ENCODE measurements around the gene ZNF724. TPM values are rescaled to one million over a fixed set of nuclear protein-coding genes. Genes with fewer than 3 reads are reported as not detected.

Gene ZNF724
- total RNA-seq, 1 experiment from 2014 or later, result 8.2 TPM

GRCh38 chr19:23262920-23263319, 12.7 kb upstream of the ZNF724 start:
- Mint-ChIP-seq H3K27ac (ENCODE audit: unreplicated experiment) (no peak overlapping the region), H3K4me1 (ENCODE audit: low read depth, unreplicated experiment) (no peaks in the 10 kb centered on the region), H3K27me3 (ENCODE audit: unreplicated experiment) (no peaks in the 10 kb centered on the region), H3K36me3 (ENCODE audit: insufficient read depth, unreplicated experiment) (peaks cover 5% of the 10 kb centered on the region), H3K4me3 (ENCODE audit: low read depth, unreplicated experiment) (no peak overlapping the region), H3K9me3 (ENCODE audit: low read depth, unreplicated experiment) (peaks cover 2% of the 10 kb centered on the region)
- intact Hi-C loops (cut with micrococcal nuclease; ENCODE audit: unreplicated experiment), result no loop called here
- no peak for DNase-seq
- CTCF ChIA-PET, result no interaction called here
- no peak for TF ChIP-seq CTCF (IDR thresholded peaks at IDR 0.05; ENCODE audit: unreplicated experiment)
- BruUV-seq (replicated peaks), result no TSS peak

- CTCF ChIA-PET, result no interaction called here
- no peak for TF ChIP-seq CTCF (IDR thresholded peaks at IDR 0.05; ENCODE audit: unreplicated experiment)
- Mint-ChIP-seq H3K27me3 (ENCODE audit: unreplicated experiment) (no peaks in the 10 kb centered on the region), H3K9me3 (ENCODE audit: low read depth, unreplicated experiment) (no peaks in the 10 kb centered on the region), H3K4me1 (ENCODE audit: low read depth, unreplicated experiment) (no peaks in the 10 kb centered on the region), H3K27ac (ENCODE audit: unreplicated experiment) (no peak overlapping the region), H3K4me3 (ENCODE audit: low read depth, unreplicated experiment) (no peak overlapping the region), H3K36me3 (ENCODE audit: insufficient read depth, unreplicated experiment) (no peaks in the 10 kb centered on the region)
- intact Hi-C loops (cut with micrococcal nuclease; ENCODE audit: unreplicated experiment), result no loop called here
- DNase-seq, result no peak
- BruUV-seq (replicated peaks), result no TSS peak
Measured at GRCh38 chr19:23261496-23262020, 11.4 kb upstream of the ZNF724 start.

- Mint-ChIP-seq H3K36me3 (ENCODE audit: insufficient read depth, unreplicated experiment) (no peaks in the 10 kb centered on the region), H3K27me3 (ENCODE audit: unreplicated experiment) (no peaks in the 10 kb centered on the region), H3K27ac (ENCODE audit: unreplicated experiment) (no peak overlapping the region), H3K9me3 (ENCODE audit: low read depth, unreplicated experiment) (no peaks in the 10 kb centered on the region), H3K4me1 (ENCODE audit: low read depth, unreplicated experiment) (no peaks in the 10 kb centered on the region), H3K4me3 (ENCODE audit: low read depth, unreplicated experiment) (no peak overlapping the region)
- no peak for DNase-seq
- intact Hi-C loops (cut with micrococcal nuclease; ENCODE audit: unreplicated experiment), result no loop called here
- no peak for TF ChIP-seq CTCF (IDR thresholded peaks at IDR 0.05; ENCODE audit: unreplicated experiment)
- CTCF ChIA-PET, result no interaction called here
- BruUV-seq (replicated peaks), result no TSS peak
Measured at GRCh38 chr19:23260956-23261355, 10.8 kb upstream of the ZNF724 start.

DNA sequence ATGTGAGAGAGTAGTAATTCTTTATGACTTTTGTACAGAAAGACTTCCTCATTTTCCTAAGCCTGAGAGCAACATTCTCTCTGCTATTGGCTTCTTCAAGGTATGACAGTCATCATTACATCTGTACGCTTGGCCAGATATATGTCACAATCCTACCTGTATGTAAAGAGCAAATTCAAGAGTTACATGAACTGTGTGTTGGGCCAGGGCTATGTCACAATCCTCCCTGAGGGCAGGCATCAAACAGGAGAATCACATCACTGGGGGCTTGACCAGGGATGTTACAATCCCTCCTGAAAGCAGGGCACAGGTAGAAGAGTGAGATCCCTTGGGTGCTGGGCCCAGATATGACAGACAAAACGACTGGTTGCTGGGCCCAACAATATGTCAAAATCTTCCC, 9.8 kb upstream of the ZNF724 start:
- no TSS peak for BruUV-seq (replicated peaks)
- no peaks in the 10 kb centered on the region for H3K27me3 Mint-ChIP-seq (ENCODE audit: unreplicated experiment)
- no peak overlapping the region for H3K4me3 Mint-ChIP-seq (ENCODE audit: low read depth, unreplicated experiment)
- CTCF ChIA-PET, result no interaction called here
- no peaks in the 10 kb centered on the region for H3K9me3 Mint-ChIP-seq (ENCODE audit: low read depth, unreplicated experiment)
- H3K36me3 Mint-ChIP-seq (ENCODE audit: insufficient read depth, unreplicated experiment), result no peaks in the 10 kb centered on the region
- intact Hi-C loops (cut with micrococcal nuclease; ENCODE audit: unreplicated experiment), result no loop called here
- no peak overlapping the region for H3K27ac Mint-ChIP-seq (ENCODE audit: unreplicated experiment)
- no peak for DNase-seq
- no peak for TF ChIP-seq CTCF (IDR thresholded peaks at IDR 0.05; ENCODE audit: unreplicated experiment)
- H3K4me1 Mint-ChIP-seq (ENCODE audit: low read depth, unreplicated experiment), result no peaks in the 10 kb centered on the region
